Measurements from ENCODE around the gene OCLN.
"Not testable (repeated sequence)": the region's sequence is repeated elsewhere in the genome, so short reads cannot be mapped to it uniquely, and the experiment has no call there.

OCLN gene, protein sequence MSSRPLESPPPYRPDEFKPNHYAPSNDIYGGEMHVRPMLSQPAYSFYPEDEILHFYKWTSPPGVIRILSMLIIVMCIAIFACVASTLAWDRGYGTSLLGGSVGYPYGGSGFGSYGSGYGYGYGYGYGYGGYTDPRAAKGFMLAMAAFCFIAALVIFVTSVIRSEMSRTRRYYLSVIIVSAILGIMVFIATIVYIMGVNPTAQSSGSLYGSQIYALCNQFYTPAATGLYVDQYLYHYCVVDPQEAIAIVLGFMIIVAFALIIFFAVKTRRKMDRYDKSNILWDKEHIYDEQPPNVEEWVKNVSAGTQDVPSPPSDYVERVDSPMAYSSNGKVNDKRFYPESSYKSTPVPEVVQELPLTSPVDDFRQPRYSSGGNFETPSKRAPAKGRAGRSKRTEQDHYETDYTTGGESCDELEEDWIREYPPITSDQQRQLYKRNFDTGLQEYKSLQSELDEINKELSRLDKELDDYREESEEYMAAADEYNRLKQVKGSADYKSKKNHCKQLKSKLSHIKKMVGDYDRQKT

DNA sequence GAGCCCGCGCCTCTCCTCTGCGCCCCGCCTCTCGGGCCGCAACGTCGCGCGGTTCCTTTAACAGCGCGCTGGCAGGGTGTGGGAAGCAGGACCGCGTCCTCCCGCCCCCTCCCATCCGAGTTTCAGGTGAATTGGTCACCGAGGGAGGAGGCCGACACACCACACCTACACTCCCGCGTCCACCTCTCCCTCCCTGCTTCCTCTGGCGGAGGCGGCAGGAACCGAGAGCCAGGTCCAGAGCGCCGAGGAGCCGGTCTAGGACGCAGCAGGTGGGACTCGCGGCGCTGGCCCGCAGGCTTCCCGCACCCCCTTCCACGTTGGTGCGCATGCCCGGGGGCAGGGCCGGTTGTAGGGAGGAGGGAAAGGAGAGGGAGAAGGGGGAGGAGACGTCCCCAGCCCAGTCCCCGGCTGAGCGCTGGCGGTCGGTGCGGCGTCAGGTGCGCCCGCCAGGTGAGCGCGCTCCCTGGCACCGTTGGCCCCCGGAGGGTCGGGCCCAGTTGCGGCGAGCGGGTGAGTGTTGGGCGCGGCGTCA lies at the start of gene OCLN:
OCLN (plus strand) TSS at position 400 of the 532 bp plus-strand sequence. CDS start 11,455 bp downstream, outside the sequence.
- no peak for DNase-seq (ENCODE audit: low read depth)

DNA sequence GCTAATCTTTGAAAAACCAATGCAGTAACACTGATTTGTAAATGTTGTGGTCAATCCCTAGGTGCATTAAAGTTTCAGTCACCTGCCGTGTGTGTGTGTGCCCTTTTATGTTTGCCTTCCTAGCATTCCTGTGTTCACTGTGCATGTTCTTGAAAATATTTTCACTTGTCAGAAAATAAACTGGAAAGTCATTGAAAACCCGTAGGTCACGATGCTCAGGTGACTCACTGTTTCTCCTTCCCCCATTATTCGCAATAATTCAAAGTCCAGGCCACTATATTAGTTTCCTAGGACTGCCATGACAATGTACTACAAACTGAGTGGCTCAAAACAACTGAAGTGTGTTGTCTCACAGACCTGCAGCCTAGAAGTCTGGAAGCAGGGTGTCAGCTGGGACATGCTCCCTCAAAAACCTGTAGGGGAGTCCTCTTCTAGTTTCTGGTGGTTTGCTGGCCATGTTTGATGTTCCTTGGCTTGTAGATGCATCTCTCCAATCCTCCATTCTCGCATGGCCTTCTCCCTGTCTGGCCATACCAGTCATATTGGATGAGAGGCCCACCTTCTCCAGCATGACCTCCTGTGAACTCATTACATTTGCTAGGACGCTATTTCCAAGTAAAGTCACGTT lies 48.3 kb upstream of the OCLN start:
- DNase-seq (ENCODE audit: low read depth), result no peak

DNA sequence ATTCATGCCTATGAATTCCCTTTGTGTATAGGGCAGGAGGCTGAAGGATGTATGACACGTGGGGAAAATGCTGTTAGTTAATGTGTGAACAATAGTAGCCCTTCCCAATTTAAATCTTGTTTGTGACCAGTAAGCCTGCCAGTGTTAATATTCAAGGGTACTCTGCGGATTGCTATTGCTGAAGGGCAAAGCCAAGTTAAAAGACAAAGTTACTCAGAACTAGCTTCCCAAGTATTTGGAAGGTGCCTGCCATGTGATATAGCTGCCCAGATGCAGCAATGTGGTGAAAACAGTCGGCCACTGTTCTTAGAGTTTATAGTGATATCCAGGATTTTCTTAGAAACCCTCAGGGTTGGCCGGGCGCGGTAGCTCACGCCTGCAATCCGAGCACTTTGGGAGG lies 43.1 kb upstream of the OCLN start:
- no peak for DNase-seq (ENCODE audit: low read depth)

DNA sequence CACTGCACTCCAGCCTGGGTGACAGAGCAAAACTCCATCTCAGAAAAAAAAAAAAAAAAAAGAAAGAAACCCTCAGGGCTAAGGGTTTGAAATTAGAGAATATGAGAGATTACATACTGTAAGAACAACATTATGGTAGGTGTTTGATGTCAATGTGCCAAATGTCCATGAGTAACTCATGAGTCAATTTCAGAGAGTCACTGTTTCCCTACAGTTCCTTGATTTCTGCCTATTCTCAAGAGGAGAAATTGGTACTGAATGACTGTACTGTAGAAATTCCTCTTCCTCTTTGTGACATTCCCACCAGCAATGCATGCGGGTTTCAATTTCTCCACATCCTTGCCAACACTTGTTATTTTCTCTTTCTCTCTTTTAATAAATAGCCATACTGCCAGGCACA lies 42.5 kb upstream of the OCLN start:
- peak; percentile 89 for DNase-seq (ENCODE audit: low read depth)

DNA sequence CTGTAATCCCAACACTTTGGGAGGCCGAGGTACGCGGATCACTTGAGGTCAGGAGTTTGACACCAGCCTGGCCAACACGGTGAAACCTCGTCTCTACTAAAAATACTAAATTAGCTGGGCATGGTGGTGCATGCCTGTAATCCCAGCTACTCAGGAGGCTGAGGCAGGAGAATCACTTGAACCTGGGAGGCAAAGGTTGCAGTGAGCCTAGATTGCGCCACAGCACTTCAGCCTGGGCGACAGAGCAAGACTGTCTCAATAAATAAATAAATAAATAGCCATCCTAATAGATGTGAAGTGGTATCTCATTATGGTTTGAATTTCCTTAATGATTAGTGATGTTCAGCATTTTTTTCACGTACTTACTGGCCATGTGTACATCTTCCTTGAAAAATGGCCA lies 42.1 kb upstream of the OCLN start:
- not testable (repeated sequence) for DNase-seq (ENCODE audit: low read depth)

DNA sequence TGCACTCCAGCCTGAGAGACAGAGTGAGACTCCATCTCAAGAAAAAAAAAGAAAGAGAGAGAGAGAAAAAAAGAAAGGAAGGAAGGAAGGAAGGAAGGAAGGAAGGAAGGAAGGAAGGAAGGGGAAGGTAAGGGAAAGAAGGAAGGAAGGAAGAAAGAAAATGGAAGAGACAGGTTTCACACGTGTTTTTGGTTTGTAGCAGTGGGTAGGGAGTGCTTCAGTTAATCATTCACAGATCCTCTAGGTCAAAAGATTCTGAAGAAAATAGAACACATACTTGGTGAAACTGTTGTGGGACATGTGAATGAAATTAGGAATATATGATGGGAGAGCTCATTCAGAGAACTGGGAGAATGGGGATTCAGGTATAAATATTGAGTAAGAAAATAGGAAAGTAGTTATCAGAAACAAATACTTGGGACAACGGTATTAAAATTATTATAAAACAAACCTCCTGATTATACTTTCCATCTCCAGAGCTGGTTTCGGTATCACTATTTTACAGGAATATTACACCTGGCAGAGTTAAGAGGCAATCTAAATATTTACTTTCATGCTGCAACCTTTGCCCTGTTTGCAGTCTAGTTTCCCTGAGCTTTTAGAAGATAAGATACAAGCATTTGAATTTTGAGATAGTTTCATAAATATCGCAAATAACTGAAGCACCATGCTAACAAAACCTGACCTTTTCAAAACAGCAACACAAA lies 40.5 kb upstream of the OCLN start:
- no peak for DNase-seq (ENCODE audit: low read depth)

DNA sequence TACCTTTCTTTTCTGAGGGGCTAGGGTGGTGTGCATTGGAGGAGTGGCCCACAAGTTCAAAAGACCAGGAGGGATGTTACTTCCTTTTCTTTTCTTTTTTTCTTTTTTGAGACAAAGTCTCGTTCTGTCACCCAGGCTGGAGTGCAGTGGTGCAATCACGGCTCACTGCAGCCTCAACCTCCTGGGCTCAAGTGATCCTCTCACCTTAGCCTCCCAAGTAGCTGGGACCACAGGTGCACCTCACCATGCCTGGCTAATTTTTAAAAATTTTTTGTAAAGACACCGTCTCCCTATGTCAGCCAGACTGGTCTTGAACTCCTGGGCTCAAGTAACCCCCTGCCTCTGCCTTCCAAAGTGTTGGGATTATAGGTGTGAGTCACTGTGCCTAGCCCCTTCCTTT lies 39.1 kb upstream of the OCLN start:
- not testable (repeated sequence) for DNase-seq (ENCODE audit: low read depth)

DNA sequence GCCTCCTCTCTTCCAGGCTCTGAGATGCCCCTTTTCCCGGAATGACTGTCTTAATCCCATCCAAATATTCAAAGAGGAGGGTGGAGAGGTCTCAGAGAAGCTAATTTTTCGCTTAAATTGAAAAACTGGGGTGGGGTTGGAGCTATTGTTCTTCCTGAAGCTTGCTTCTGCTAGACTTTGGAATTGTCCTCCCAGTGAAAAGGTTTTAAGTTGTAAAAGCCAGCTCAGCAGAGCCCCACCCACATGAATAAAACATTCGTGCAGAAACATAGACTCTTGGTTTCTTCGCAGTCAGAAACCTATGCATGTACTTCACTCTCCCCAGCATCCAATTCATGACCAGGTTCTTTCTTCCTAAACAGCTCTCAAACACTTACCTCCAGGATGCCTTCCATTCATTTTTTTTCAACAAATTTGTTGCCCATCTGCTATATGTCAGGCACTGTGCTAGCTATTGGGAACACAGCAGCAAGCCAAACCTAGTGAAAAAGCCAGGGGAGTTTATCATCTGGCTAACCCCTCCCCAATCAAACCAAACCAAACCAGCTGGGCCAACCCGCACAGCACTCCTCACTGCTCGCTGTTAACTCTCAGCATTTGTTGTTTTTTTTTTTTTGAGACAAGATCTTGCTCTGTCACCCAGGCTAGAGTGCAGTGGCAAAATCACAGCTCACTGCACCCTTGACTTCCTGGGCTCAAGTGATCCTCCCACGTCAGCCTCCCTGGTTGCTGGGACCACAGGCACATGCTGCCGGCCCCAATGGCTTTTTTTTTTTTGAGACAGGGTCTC lies 37.9 kb upstream of the OCLN start:
- DNase-seq (ENCODE audit: low read depth), result no peak

DNA sequence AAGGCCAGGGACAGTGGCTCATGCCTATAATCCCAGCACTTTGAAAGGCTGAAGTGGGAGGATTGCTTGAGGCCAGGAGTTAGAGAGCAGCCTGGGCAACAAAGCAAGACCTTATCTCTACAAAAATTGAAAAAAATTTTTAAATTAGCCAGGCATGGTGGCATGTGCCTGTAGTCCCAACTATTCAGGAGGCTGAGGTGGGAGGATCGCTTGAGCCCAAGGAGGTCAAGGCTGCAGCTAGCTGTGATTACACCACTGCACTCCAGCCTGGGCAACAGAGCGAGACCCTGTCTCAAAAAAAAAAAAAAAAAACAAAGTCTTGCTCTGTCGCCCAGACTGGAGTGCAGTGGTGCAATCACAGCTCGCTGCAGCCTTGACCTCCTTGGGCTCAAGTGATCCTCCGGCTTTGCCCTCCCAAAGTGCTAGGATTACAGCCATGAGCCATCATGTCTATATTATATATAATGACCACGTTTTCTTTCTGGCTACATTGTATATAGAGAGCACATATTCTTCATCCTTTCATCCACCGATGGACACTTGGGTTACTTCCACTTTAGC lies 37.1 kb upstream of the OCLN start:
- DNase-seq (ENCODE audit: low read depth), result not testable (repeated sequence)

DNA sequence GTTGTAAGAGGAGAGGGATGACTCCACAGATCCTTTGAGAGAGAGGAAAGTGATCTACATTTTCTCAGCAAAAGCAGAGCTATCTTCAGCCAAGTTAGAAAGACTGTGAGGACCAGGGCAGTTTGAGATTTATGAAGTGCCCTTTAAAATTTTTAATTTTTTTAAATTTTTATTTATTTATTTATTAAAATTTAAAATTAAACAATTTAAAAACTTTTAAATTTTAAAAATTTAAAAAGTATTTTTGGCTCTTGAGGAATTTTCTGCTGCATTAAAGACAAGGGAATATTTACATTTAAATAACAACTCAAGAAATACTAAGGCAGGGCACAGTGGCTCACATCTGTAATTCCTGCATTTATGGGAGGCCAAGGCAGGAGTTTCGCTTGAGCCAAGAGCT lies 30.4 kb upstream of the OCLN start:
- no peak for DNase-seq (ENCODE audit: low read depth)

DNA sequence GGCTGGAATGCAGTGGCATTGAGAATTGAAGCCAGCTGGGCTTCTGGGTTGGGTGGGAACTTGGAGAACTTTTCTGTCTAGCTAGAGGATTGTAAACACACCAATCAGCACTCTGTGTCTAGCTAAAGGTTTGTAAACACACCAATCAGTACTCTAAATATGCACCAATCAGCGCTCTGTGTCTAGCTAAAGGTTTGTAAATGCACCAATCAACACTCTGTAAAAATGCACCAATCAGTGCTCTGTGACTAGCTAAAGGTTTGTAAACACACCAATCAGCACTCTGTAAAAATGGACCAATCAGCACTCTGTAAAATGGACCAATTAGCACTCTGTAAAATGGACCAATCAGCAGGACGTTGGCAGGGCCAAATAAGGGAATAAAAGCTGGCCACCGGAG lies 26.2 kb upstream of the OCLN start:
- DNase-seq (ENCODE audit: low read depth), result not testable (repeated sequence)

DNA sequence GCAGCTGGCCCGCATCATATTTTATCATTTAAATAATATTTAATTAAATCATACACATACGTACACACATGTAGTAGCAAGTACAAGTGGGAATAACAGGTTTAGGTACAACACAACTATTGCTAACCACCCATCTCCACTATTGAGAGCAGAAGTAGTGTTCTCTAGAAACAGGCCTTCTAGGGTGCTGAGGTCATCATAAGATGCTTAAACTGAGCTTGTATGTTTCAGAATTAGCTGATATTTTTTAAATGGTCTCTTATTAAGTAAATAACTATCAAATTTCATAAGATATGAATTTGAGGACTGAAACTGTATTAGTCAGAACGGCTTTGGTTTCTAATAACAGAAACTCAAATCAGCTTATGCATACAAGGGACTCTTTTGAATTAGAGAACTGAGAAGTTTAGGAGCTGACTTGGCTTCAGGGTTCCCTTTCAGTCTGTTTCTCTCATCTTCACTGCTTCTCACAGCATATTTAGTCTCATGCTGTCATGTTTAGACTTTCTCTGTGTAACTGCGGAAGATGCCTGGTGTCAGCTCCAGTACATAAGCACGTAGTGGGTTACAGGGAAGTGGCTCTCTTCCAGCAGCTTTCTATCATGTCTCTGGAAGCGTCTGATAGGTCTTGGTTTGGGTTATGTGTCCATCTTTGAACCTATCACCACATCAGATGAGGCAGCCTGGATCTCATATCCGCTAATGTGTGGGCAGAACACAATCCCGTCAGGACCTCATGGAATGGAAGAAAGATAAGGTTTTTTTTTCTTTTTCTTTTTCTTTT lies 25.0 kb upstream of the OCLN start:
- no peak for DNase-seq (ENCODE audit: low read depth)

DNA sequence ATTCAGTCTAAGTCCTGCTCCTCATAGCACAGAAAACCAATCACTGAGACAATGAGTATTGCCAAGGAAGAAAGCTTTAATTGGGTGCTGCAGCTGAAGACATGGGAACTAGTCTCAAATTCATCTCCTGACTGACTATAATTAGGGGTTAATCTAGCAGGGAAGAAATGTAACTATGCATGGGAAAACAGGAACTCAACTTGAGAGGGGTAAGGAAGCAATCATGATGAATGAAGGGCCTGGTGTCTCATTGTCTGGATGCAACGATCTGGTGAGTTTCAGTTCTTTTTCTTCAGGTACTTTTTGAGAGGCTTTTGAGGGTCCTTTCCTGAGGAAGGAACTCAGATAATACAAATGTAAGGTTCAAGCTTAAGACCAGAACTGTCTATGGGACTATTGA lies 24.0 kb upstream of the OCLN start:
- no peak for DNase-seq (ENCODE audit: low read depth)

DNA sequence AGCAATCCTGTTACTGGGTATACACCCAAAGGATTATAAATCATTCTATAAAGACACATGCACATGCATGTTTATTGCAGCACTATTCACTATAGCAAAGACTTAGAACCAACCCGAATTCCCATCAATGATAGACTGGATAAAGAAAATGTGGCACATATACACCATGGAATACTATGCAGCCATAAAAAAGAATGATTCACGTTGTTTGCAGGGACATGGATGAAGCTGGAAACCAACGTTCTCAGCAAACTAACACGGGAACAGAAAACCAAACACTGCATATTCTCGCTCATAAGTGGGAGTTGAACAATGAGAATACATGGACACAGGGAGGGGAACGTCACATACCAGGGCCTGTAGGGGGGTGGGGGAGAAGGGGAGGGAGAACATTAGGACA lies 21.1 kb upstream of the OCLN start:
- not testable (repeated sequence) for DNase-seq (ENCODE audit: low read depth)

DNA sequence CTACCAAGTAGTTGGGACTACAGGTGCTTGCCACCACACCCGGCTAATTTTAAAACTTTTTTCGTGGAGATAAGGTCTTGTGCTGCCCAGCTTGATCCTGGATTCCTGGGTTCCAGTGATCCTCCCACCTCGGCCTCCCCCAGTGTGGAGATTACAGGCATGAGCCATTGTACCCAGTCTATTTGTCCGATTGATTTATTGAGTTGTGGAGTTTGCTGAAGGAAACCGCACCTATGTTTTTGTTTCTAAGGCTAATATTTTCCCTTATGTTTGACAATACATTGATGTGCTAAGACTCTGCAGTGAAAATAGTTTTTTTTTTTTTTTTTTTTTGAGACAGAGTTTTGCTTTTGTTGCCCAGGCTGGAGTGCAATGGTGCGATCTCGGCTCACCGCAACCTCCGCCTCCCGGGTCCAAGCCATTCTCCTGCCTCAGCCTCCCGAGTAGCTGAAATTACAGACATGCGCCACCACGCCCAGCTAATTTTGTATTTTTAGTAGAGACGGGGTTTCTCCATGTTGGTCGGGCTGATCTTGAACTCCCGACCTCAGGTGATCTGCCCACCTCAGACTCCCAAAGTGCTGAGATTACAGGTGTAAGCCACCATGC lies 20.0 kb upstream of the OCLN start:
- DNase-seq (ENCODE audit: low read depth), result not testable (repeated sequence)

DNA sequence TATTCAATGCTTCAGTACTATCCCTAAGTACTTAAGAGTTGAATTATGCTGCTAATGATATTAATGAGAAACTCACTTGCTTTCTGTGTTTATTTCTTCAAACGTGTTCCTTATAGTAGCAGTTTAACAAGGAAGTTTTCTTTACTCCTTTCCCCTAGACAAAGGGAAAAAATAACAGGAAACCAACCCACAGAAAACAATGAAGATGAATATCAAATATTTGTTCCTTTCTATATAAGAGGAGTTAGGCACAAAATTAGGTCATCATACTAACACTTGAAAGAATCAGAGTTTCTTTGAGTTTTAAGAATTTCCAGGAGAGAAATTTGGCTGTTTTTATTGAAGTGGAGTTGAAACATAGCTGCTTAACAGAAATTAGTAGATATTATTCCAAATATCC lies 15.4 kb upstream of the OCLN start:
- no peak for DNase-seq (ENCODE audit: low read depth)

DNA sequence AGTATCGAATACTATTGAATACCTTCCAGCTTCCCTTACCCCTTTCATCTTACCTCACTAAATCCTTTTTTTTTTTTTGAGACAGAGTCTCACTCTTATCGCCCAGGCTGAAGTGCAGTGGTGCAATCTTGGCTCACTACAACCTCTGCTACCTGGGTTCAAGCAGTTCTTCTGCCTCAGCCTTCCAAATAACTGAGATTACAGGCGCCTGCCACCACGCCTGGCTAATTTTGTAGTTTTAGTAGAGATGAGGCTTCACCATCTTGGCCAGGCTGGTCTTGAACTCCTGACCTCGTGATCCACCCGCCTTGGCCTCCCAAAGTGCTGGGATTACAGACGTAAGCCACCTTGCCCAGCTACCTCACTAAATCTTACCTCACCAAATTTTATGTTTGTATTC lies 14.3 kb upstream of the OCLN start:
- not testable (repeated sequence) for DNase-seq (ENCODE audit: low read depth)

DNA sequence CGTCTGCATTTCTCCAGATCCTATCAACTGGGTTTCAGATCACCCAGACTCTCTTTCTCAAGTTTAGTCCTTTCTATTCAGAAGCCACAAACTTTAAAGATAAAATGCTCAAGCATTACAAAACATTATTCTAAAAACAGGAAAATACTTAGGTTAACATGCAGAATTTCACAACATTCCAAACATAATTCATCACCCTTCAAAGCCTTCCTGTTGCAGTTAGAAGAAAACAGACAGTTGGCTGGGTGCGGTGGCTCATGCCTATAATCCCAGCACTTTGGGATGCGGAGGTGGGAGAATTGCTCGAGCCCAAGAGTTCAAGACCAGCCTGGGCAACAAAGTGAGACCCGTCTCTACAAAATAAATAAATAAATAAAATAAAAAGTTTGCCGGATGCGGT lies 7.7 kb upstream of the OCLN start:
- peak; percentile 88 for DNase-seq (ENCODE audit: low read depth)

DNA sequence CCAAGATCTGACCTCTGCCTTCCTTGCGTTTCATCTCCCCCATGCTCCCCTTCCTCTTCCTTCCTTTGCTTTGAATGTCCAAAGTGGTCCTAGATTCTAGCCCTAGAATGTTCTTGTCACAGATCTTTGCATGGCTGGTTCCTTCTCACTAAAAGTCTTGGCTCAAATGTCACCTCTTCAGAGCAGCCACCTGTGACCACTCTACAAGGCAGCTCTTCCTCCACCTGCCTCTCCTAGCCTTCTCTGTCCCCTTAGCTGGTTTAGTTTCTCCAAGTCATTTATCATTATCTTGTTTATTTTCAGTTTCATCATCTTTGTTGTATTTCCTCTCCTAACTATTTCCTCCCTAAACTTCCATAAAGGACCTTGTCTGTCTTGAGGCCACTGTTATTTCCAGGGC lies 7.1 kb upstream of the OCLN start:
- no peak for DNase-seq (ENCODE audit: low read depth)

DNA sequence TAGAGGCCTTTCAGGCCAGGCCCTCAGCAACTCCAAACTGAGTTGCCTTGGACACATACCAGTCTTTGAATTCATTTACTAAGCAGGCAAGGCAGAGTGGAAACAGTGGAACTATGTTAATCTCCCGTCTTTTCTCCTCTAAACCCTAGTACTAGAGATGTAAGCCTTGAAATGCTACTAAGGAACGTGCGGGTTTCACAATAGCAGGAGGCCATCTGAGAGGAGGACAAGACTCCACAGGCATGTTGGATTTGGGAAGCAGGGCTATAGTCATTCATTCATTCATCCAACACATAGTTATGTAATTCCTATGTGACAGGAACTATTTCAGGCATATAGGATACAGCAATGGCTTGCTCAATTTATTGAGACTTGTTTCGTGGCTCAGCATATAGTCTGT lies 3.3 kb upstream of the OCLN start:
- DNase-seq (ENCODE audit: low read depth), result no peak
